ENCODE data around the gene INSL4.
A peak's percentile ranks its signal among the peaks of the same experiment; 100 is the strongest.

The INSL4 gene

GRCh38 chr9:5186416-5187169 lies 44.6 kb upstream of the INSL4 start:
- Histone ChIP-seq H3F3A (ENCODE audit: low read depth) (no peaks in the 10 kb centered on the region), H3K4me3 (ENCODE audit: low read length, poor library complexity, severe bottlenecking) (no peak overlapping the region), H3K79me2 (ENCODE audit: insufficient read depth, low read length) (no peaks in the 10 kb centered on the region), H3K9ac (ENCODE audit: low read depth, low read length, poor library complexity, severe bottlenecking) (no peak overlapping the region), H3K9me2 (replicated peaks; ENCODE audit: low read depth, low read length) (no peaks in the 10 kb centered on the region), H3K27me3 (ENCODE audit: insufficient read depth, low read length, poor library complexity, severe bottlenecking) (no peaks in the 10 kb centered on the region), H4K20me1 (ENCODE audit: insufficient read depth, low read length, poor library complexity, severe bottlenecking) (no peaks in the 10 kb centered on the region), H3K4me2 (ENCODE audit: low read depth, low read length, poor library complexity, severe bottlenecking) (no peak overlapping the region), H3K9me3 (ENCODE audit: insufficient read depth, low read depth, low read length) (no peaks in the 10 kb centered on the region), H3K4me1 (ENCODE audit: insufficient read depth, low read length, poor library complexity, severe bottlenecking) (peaks cover 16% of the 10 kb centered on the region), H3K36me3 (ENCODE audit: insufficient read depth, low read length) (no peaks in the 10 kb centered on the region), H2AFZ (ENCODE audit: low read length) (no peak overlapping the region)
- TF ChIP-seq, protein P1, sequence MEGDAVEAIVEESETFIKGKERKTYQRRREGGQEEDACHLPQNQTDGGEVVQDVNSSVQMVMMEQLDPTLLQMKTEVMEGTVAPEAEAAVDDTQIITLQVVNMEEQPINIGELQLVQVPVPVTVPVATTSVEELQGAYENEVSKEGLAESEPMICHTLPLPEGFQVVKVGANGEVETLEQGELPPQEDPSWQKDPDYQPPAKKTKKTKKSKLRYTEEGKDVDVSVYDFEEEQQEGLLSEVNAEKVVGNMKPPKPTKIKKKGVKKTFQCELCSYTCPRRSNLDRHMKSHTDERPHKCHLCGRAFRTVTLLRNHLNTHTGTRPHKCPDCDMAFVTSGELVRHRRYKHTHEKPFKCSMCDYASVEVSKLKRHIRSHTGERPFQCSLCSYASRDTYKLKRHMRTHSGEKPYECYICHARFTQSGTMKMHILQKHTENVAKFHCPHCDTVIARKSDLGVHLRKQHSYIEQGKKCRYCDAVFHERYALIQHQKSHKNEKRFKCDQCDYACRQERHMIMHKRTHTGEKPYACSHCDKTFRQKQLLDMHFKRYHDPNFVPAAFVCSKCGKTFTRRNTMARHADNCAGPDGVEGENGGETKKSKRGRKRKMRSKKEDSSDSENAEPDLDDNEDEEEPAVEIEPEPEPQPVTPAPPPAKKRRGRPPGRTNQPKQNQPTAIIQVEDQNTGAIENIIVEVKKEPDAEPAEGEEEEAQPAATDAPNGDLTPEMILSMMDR (conservative IDR thresholded peaks at IDR 0.05; ENCODE audit: low read length): peak; percentile 88
- TF ChIP-seq EZH2phosphoT487 (IDR thresholded peaks at IDR 0.05; ENCODE audit: borderline replicate concordance): no peak

DNA sequence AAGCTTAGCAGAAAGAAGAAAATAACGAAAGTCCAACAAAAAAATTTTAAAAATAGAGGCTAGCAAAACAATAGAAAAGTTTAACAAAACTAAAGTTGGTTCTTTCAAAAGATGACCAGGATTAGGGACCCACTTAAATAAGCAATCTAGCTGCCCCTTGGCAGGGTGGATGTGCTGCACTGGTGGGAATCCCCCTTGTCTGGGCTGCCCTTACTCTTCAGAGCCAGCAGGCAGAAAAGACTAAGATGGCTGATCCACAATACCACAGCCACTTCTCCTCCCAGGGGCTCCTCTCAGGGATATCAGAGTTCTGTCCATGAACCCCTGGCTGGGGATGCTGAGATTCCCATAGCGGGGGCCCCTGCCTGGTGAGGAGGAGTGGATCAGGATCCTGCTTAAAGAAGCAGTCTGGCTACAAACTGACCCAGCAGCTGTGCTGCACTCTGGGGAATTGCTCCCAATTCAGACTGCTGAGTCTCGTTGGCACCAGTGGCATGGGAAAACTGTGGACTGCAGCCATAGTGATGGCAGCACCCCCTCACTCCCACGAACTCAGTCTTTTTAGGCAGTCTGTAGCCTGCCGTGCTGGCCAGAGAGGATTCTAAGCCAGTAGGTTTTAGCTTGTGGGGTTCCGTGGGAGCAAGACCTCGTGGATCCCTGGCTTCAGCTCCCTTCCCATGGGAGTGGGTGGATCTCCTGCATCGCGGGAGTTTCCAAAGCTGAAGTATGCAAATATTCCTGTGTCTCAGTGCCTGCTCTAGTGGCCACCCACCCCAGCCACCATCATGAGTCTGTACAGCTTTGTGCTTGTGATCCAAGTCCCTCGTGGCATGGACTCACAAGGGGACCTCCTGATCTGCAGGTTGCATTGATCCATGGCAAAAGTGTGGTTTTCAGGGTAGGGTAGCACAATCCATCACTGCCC lies 42.9 kb upstream of the INSL4 start:
- Histone ChIP-seq H3K79me2 (ENCODE audit: insufficient read depth, low read length) (no peaks in the 10 kb centered on the region), H3K4me1 (ENCODE audit: insufficient read depth, low read length, poor library complexity, severe bottlenecking) (peaks cover 13% of the 10 kb centered on the region), H2AFZ (ENCODE audit: low read length) (peak overlapping the region; percentile 45; the same call in 1 of the 2 replicates), H3K36me3 (ENCODE audit: insufficient read depth, low read length) (no peaks in the 10 kb centered on the region), H3K27me3 (ENCODE audit: insufficient read depth, low read length, poor library complexity, severe bottlenecking) (no peaks in the 10 kb centered on the region), H3K9ac (ENCODE audit: low read depth, low read length, poor library complexity, severe bottlenecking) (no peak overlapping the region), H3K9me3 (ENCODE audit: insufficient read depth, low read depth, low read length) (no peaks in the 10 kb centered on the region), H3K4me2 (ENCODE audit: low read depth, low read length, poor library complexity, severe bottlenecking) (no peak overlapping the region), H4K20me1 (ENCODE audit: insufficient read depth, low read length, poor library complexity, severe bottlenecking) (no peaks in the 10 kb centered on the region), H3K9me2 (replicated peaks; ENCODE audit: low read depth, low read length) (no peaks in the 10 kb centered on the region), H3F3A (ENCODE audit: low read depth) (no peaks in the 10 kb centered on the region), H3K4me3 (ENCODE audit: low read length, poor library complexity, severe bottlenecking) (no peak overlapping the region)
- TF ChIP-seq EZH2phosphoT487 (IDR thresholded peaks at IDR 0.05; ENCODE audit: borderline replicate concordance): no peak
- TF ChIP-seq, protein P1 (conservative IDR thresholded peaks at IDR 0.05; ENCODE audit: low read length): no peak

GRCh38 chr9:5191985-5192384 lies 39.2 kb upstream of the INSL4 start:
- no peak for TF ChIP-seq EZH2phosphoT487 (IDR thresholded peaks at IDR 0.05; ENCODE audit: borderline replicate concordance)
- TF ChIP-seq, protein P1 (conservative IDR thresholded peaks at IDR 0.05; ENCODE audit: low read length): no peak
- no peaks in the 10 kb centered on the region for H3K9me3 ChIP-seq (ENCODE audit: insufficient read depth, low read depth, low read length)
- H3K9me2 ChIP-seq (replicated peaks; ENCODE audit: low read depth, low read length): no peaks in the 10 kb centered on the region
- no peak overlapping the region for H3K4me3 ChIP-seq (ENCODE audit: low read length, poor library complexity, severe bottlenecking)
- no peak overlapping the region for H3K4me2 ChIP-seq (ENCODE audit: low read depth, low read length, poor library complexity, severe bottlenecking)
- H3K36me3 ChIP-seq (ENCODE audit: insufficient read depth, low read length): no peaks in the 10 kb centered on the region
- H3K4me1 ChIP-seq (ENCODE audit: insufficient read depth, low read length, poor library complexity, severe bottlenecking): peaks cover 1% of the 10 kb centered on the region
- H2AFZ ChIP-seq (ENCODE audit: low read length): no peak overlapping the region
- no peak overlapping the region for H3K9ac ChIP-seq (ENCODE audit: low read depth, low read length, poor library complexity, severe bottlenecking)
- no peaks in the 10 kb centered on the region for H3K27me3 ChIP-seq (ENCODE audit: insufficient read depth, low read length, poor library complexity, severe bottlenecking)
- H3F3A ChIP-seq (ENCODE audit: low read depth): no peaks in the 10 kb centered on the region
- no peaks in the 10 kb centered on the region for H3K79me2 ChIP-seq (ENCODE audit: insufficient read depth, low read length)
- no peaks in the 10 kb centered on the region for H4K20me1 ChIP-seq (ENCODE audit: insufficient read depth, low read length, poor library complexity, severe bottlenecking)

Data from Loucy (cell line).